SK-N-SH treated with all-trans-retinoic acid at 6 μM for 48 hours (cell line): ENCODE data around the gene OR56B4.
"Not testable (repeated sequence)": the region's sequence is repeated elsewhere in the genome, so short reads cannot be mapped to it uniquely, and the experiment has no call there.

ENCODE experiments used
- ATAC-seq: fragments of 200-7000 bp; cut with Tn5 transposase; 3 replicates; pipeline ENCODE4 v1.9.1; 2020; ENCODE audit warnings: mild to moderate bottlenecking, moderate library complexity
- ARNTL ChIP-seq: fragments of 450-650 bp; formaldehyde crosslinking; IDR thresholded peaks from 2 replicates; pipeline ENCODE4 v1.5.0; 2020; ENCODE audit warnings: low read depth, mild to moderate bottlenecking, moderate library complexity, borderline replicate concordance
- BACH2 ChIP-seq: fragments of 250-450 bp; sonication (Bioruptor Pico); IDR thresholded peaks from 2 replicates; pipeline ENCODE4 v1.9.0; 2021; ENCODE audit warnings: mild to moderate bottlenecking, borderline replicate concordance
- CSDC2 ChIP-seq: fragments of 250-450 bp; sonication (Bioruptor Pico); IDR thresholded peaks from 2 replicates; pipeline ENCODE4 v1.5.0; 2020; ENCODE audit warnings: mild to moderate bottlenecking, moderate library complexity
- ESRRG ChIP-seq: fragments of 250-450 bp; sonication (Bioruptor Pico); IDR thresholded peaks from 2 replicates; pipeline ENCODE4 v1.6.1; 2021; ENCODE audit warnings: mild to moderate bottlenecking
- GLIS3 ChIP-seq: fragments of 250-450 bp; sonication (Bioruptor Pico); IDR thresholded peaks from 2 replicates; pipeline ENCODE4 v1.5.0; 2020; ENCODE audit warnings: mild to moderate bottlenecking, moderate library complexity
- ISL1 ChIP-seq: fragments of 250-450 bp; sonication (Bioruptor Pico); IDR thresholded peaks from 2 replicates; pipeline ENCODE4 v2.1.2; 2022; ENCODE audit warnings: mild to moderate bottlenecking, moderate library complexity
- OSR1 ChIP-seq: fragments of 250-450 bp; sonication (Bioruptor Pico); IDR thresholded peaks from 2 replicates; pipeline ENCODE4 v1.8.0; 2022; ENCODE audit warnings: moderate library complexity, mild to moderate bottlenecking, inconsistent platforms
- PATZ1 ChIP-seq: fragments of 250-450 bp; sonication (Bioruptor Pico); IDR thresholded peaks from 2 replicates; pipeline ENCODE4 v1.8.0; 2020; ENCODE audit warnings: mild to moderate bottlenecking, moderate library complexity, borderline replicate concordance
- POU6F1 ChIP-seq: fragments of 250-450 bp; sonication (Bioruptor Pico); IDR thresholded peaks from 2 replicates; pipeline ENCODE4 v1.8.0; 2021; ENCODE audit warnings: low read depth, mild to moderate bottlenecking, moderate library complexity, borderline replicate concordance
- PPARA ChIP-seq: fragments of 250-450 bp; sonication (Bioruptor Pico); IDR thresholded peaks from 2 replicates; pipeline ENCODE4 v1.5.0; 2020; ENCODE audit warnings: mild to moderate bottlenecking, borderline replicate concordance
- RARB ChIP-seq: fragments of 250-450 bp; sonication (Bioruptor Pico); IDR thresholded peaks from 2 replicates; pipeline ENCODE4 v1.8.0; 2021; ENCODE audit warnings: mild to moderate bottlenecking, moderate library complexity
- SNAI2 ChIP-seq: fragments of 250-450 bp; sonication (Bioruptor Pico); IDR thresholded peaks from 2 replicates; pipeline ENCODE4 v1.5.0; 2020; ENCODE audit warnings: mild to moderate bottlenecking, moderate library complexity
- TCF4 ChIP-seq: fragments of 250-450 bp; sonication (Bioruptor Pico); IDR thresholded peaks from 2 replicates; pipeline ENCODE4 v1.8.0; 2021; ENCODE audit warnings: mild to moderate bottlenecking, moderate library complexity, borderline replicate concordance
- TOX ChIP-seq: fragments of 250-450 bp; sonication (Bioruptor Pico); IDR thresholded peaks from 2 replicates; pipeline ENCODE4 v1.8.0; 2021; ENCODE audit warnings: mild to moderate bottlenecking, moderate library complexity, borderline replicate concordance
- ZC3H10 ChIP-seq: fragments of 250-450 bp; sonication (Bioruptor Pico); IDR thresholded peaks from 2 replicates; pipeline ENCODE4 v1.5.1; 2021; ENCODE audit warnings: mild to moderate bottlenecking, moderate library complexity
- ZFP3 ChIP-seq: fragments of 250-450 bp; sonication (Bioruptor Pico); IDR thresholded peaks from 2 replicates; pipeline ENCODE4 v1.5.0; 2020; ENCODE audit warnings: mild to moderate bottlenecking, moderate library complexity
- ZFP30 ChIP-seq: fragments of 450-650 bp; formaldehyde crosslinking; IDR thresholded peaks from 2 replicates; pipeline ENCODE4 v1.5.0; 2022; ENCODE audit warnings: mild to moderate bottlenecking, moderate library complexity
- ZNF565 ChIP-seq: fragments of 450-650 bp; formaldehyde crosslinking; conservative IDR thresholded peaks from 2 replicates; pipeline ENCODE4 v1.5.0; 2020; ENCODE audit warnings: low read depth, mild to moderate bottlenecking, moderate library complexity
- ZNF70 ChIP-seq: fragments of 450-650 bp; formaldehyde crosslinking; IDR thresholded peaks from 2 replicates; pipeline ENCODE4 v1.5.0; 2020; ENCODE audit warnings: mild to moderate bottlenecking, moderate library complexity
- ZNF8 ChIP-seq: fragments of 450-650 bp; formaldehyde crosslinking; IDR thresholded peaks from 2 replicates; pipeline ENCODE4 v1.5.0; 2020; ENCODE audit warnings: mild to moderate bottlenecking, moderate library complexity
- TF ChIP-seq, protein P1 (sequence below): fragments of 250-450 bp; sonication (Bioruptor Pico); IDR thresholded peaks from 2 replicates; pipeline ENCODE4 v1.5.0; 2020; ENCODE audit warnings: mild to moderate bottlenecking, moderate library complexity
- TF ChIP-seq, protein P2 (sequence below): fragments of 250-450 bp; sonication (Bioruptor Pico); IDR thresholded peaks from 2 replicates; pipeline ENCODE4 v1.5.1; 2020; ENCODE audit warnings: low read depth, mild to moderate bottlenecking, moderate library complexity

Gene OR56B4

GRCh38 chr11:6132431-6132830 lies 24.9 kb downstream of the OR56B4 start:
- TF ChIP-seq POU6F1 (CRISPR knock-in tag) (no peak), SNAI2 (CRISPR knock-in tag) (no peak), ZNF70 (CRISPR knock-in tag) (no peak), ESRRG (CRISPR knock-in tag) (no peak), GLIS3 (CRISPR knock-in tag) (no peak), ISL1 (CRISPR knock-in tag) (no peak), ZNF565 (CRISPR knock-in tag) (no peak), OSR1 (CRISPR knock-in tag) (no peak), TCF4 (no peak), PATZ1 (CRISPR knock-in tag) (no peak), CSDC2 (CRISPR knock-in tag) (no peak), ZNF8 (CRISPR knock-in tag) (no peak), ZC3H10 (no peak), BACH2 (CRISPR knock-in tag) (no peak), PPARA (CRISPR knock-in tag) (no peak), RARB (no peak), ZFP3 (no peak), ARNTL (CRISPR knock-in tag) (no peak)
- TF ChIP-seq, protein P1, sequence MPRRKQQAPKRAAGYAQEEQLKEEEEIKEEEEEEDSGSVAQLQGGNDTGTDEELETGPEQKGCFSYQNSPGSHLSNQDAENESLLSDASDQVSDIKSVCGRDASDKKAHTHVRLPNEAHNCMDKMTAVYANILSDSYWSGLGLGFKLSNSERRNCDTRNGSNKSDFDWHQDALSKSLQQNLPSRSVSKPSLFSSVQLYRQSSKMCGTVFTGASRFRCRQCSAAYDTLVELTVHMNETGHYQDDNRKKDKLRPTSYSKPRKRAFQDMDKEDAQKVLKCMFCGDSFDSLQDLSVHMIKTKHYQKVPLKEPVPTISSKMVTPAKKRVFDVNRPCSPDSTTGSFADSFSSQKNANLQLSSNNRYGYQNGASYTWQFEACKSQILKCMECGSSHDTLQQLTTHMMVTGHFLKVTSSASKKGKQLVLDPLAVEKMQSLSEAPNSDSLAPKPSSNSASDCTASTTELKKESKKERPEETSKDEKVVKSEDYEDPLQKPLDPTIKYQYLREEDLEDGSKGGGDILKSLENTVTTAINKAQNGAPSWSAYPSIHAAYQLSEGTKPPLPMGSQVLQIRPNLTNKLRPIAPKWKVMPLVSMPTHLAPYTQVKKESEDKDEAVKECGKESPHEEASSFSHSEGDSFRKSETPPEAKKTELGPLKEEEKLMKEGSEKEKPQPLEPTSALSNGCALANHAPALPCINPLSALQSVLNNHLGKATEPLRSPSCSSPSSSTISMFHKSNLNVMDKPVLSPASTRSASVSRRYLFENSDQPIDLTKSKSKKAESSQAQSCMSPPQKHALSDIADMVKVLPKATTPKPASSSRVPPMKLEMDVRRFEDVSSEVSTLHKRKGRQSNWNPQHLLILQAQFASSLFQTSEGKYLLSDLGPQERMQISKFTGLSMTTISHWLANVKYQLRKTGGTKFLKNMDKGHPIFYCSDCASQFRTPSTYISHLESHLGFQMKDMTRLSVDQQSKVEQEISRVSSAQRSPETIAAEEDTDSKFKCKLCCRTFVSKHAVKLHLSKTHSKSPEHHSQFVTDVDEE (CRISPR knock-in tag) = no peak
- TF ChIP-seq, protein P2, sequence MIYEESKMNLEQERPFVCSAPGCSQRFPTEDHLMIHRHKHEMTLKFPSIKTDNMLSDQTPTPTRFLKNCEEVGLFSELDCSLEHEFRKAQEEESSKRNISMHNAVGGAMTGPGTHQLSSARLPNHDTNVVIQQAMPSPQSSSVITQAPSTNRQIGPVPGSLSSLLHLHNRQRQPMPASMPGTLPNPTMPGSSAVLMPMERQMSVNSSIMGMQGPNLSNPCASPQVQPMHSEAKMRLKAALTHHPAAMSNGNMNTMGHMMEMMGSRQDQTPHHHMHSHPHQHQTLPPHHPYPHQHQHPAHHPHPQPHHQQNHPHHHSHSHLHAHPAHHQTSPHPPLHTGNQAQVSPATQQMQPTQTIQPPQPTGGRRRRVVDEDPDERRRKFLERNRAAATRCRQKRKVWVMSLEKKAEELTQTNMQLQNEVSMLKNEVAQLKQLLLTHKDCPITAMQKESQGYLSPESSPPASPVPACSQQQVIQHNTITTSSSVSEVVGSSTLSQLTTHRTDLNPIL (CRISPR knock-in tag) = no peak
- no peak for ATAC-seq

- not testable (repeated sequence) for ATAC-seq
These were observed 28.5 kb downstream of the OR56B4 start for GRCh38 chr11:6135936-6136335.

- ATAC-seq = no peak
- TF ChIP-seq ZFP30 (CRISPR knock-in tag) (no peak), OSR1 (CRISPR knock-in tag) (no peak), PATZ1 (CRISPR knock-in tag) (no peak), CSDC2 (CRISPR knock-in tag) (no peak), GLIS3 (CRISPR knock-in tag) (no peak), ISL1 (CRISPR knock-in tag) (no peak), TCF4 (no peak), ZNF8 (CRISPR knock-in tag) (no peak), PPARA (CRISPR knock-in tag) (no peak), ZNF70 (CRISPR knock-in tag) (no peak), POU6F1 (CRISPR knock-in tag) (no peak), TOX (CRISPR knock-in tag) (no peak)
- TF ChIP-seq, protein P2 (CRISPR knock-in tag) = no peak
- TF ChIP-seq, protein P1 (CRISPR knock-in tag) = no peak
These were observed 35.5 kb downstream of the OR56B4 start for GRCh38 chr11:6142936-6143335.
